ENCODE measurements around the gene YWHAG. TPM values are rescaled to one million over a fixed set of nuclear protein-coding genes. Genes with fewer than 3 reads are reported as not detected.
A peak's percentile ranks its signal among the peaks of the same experiment; 100 is the strongest.
"Not testable (repeated sequence)": the region's sequence is repeated elsewhere in the genome, so short reads cannot be mapped to it uniquely, and the experiment has no call there.

Gene YWHAG
- total RNA-seq, 2 experiments from 2014 or later, result 138 to 143 TPM

DNA sequence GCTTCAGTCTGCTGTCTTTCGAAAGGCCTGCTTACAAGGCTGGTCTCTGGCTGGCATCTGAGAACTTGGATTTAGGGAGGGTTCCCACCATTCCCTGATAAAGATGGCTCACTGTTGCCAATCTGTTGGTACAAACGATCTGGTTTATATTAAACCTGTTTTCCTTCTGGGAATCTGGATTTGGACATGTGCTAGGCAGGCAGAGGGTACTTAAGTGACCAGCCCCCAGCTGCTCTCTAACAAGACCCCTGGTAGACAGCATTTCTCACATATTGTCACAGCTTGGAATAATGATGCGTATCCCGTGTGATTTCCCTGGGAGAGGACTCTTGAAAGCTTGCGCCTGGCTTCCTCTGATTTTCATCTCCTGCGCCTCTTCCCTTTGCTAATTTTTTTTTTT lies 21.6 kb downstream of the YWHAG start:
- Mint-ChIP-seq H3K4me1 (ENCODE audit: low read depth) (peaks cover 56% of the 10 kb centered on the region), H3K36me3 (ENCODE audit: low read depth) (peaks cover 49% of the 10 kb centered on the region), H3K27me3 (no peaks in the 10 kb centered on the region), H3K27ac (no peak overlapping the region), H3K9me3 (no peaks in the 10 kb centered on the region), H3K4me3 (no peak overlapping the region)
- ATAC-seq (no peak), DNase-seq (no peak)
- TF ChIP-seq, protein P1, sequence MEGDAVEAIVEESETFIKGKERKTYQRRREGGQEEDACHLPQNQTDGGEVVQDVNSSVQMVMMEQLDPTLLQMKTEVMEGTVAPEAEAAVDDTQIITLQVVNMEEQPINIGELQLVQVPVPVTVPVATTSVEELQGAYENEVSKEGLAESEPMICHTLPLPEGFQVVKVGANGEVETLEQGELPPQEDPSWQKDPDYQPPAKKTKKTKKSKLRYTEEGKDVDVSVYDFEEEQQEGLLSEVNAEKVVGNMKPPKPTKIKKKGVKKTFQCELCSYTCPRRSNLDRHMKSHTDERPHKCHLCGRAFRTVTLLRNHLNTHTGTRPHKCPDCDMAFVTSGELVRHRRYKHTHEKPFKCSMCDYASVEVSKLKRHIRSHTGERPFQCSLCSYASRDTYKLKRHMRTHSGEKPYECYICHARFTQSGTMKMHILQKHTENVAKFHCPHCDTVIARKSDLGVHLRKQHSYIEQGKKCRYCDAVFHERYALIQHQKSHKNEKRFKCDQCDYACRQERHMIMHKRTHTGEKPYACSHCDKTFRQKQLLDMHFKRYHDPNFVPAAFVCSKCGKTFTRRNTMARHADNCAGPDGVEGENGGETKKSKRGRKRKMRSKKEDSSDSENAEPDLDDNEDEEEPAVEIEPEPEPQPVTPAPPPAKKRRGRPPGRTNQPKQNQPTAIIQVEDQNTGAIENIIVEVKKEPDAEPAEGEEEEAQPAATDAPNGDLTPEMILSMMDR (IDR thresholded peaks at IDR 0.05), result no peak
- intact Hi-C loops (cut with micrococcal nuclease), result no loop called here
- ChIA-PET CTCF (interaction anchor here (1.0 kb wide), 1 partner anchor 10 kb away, joined by 3 read pairs; no protein-coding TSS in a partner anchor), POLR2A (interaction anchor here (0.6 kb wide), 1 partner anchor 83 kb away, joined by 3 read pairs; no protein-coding TSS in a partner anchor)

DNA sequence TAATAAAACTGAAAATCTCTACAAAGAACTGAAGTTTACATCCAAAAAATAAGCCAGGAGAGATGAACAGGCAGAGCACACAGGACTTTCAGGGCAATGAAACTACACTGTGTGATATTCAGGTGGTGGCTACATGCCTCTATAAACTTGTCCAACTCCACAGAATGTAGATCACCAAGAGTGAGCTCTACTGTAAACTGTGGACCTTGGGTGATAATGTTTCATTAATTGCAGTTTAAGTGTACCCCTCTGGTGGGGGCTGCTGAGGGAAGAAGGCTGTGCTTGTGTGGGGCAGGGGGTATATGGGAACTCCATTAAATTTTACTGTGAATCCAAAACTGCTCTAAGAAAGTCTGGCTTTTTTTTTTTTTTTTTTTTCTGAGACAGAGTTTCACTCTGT lies 22.7 kb downstream of the YWHAG start:
- no peak for ATAC-seq
- TF ChIP-seq, protein P1 (IDR thresholded peaks at IDR 0.05), result no peak
- peaks cover 45% of the 10 kb centered on the region for H3K36me3 Mint-ChIP-seq (ENCODE audit: low read depth)
- H3K27ac Mint-ChIP-seq, result peak overlapping the region; percentile 55
- H3K27me3 Mint-ChIP-seq, result no peaks in the 10 kb centered on the region
- H3K4me1 Mint-ChIP-seq (ENCODE audit: low read depth), result peaks cover 52% of the 10 kb centered on the region
- intact Hi-C loops (cut with micrococcal nuclease), result no loop called here
- H3K9me3 Mint-ChIP-seq, result no peaks in the 10 kb centered on the region
- POLR2A ChIA-PET, result interaction anchor here (1.1 kb wide), 1 partner anchor 22 kb away, joined by 5 read pairs; no protein-coding TSS in a partner anchor
- CTCF ChIA-PET, result no interaction called here
- DNase-seq, result no peak
- H3K4me3 Mint-ChIP-seq, result no peak overlapping the region

DNA sequence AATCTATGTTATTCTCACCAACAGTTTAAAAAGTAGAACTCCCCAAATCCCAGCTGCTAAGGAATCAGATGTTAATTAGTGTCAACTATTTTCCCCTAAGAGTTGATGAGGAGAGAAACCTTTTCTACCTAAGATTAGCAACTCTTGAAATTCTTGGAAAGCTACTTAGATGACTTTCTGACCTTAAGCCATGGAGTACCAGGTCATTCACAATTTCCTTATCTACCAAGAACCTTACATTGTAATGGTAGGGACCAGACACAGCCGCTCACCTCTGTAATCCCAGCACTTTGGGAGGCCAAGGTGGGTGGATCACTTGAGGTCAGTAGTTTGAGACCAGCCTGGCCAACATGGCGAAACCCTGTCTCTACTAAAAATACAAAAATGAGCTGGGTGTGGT lies 23.4 kb downstream of the YWHAG start:
- ATAC-seq; H3K9me3 Mint-ChIP-seq; intact Hi-C loops (cut with micrococcal nuclease); H3K27me3 Mint-ChIP-seq; DNase-seq; H3K4me3 Mint-ChIP-seq; H3K27ac Mint-ChIP-seq: not testable (repeated sequence)
- CTCF ChIA-PET, result interaction anchor here (0.7 to 1.9 kb wide), 3 partner anchors 14 to 25 kb away, joined by 3 to 5 read pairs (median 4); no protein-coding TSS in a partner anchor
- POLR2A ChIA-PET, result interaction anchor here (0.7 to 1.1 kb wide), 4 partner anchors 10 to 155 kb away, joined by 3 to 5 read pairs (median 3); no protein-coding TSS in a partner anchor
- Mint-ChIP-seq H3K36me3 (ENCODE audit: low read depth) (peaks cover 42% of the 10 kb centered on the region), H3K4me1 (ENCODE audit: low read depth) (peaks cover 48% of the 10 kb centered on the region)

DNA sequence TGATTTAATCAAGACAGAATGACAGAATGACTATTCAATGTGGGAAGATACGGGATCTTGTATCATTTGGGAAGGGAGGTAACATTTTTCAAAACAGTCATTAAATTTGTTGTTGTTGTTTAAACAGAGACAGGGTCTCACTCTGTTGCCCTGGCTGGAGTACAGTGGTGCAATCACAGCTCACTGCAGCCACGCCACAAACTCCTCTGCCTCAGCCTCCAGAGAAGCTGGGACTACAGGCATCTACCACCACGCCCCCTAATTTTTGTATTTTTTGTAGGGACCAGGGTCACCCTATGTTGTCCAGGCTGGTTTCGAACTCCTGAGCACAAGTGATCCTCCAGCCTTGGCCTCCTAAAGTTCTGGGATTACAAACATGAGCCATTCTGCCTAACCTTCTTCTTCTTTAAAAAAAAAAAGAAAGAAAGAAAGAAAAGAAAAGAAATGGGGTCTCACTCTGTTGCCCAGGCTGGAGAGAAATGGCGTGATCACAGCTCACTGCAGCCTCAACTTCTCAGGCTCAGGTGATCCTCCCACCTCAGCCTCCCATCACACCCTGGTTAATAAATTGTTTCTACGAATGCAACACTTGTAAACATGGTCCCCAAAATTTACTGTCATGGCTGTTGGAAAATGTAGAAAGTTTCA lies 24.3 kb downstream of the YWHAG start:
- DNase-seq (no peak), ATAC-seq (no peak)
- Mint-ChIP-seq H3K27me3 (no peaks in the 10 kb centered on the region), H3K4me3 (no peak overlapping the region), H3K4me1 (ENCODE audit: low read depth) (peaks cover 44% of the 10 kb centered on the region), H3K36me3 (ENCODE audit: low read depth) (peaks cover 40% of the 10 kb centered on the region), H3K27ac (no peak overlapping the region), H3K9me3 (no peaks in the 10 kb centered on the region)
- ChIA-PET CTCF (interaction anchor here (0.8 to 1.9 kb wide), 3 partner anchors 21 to 27 kb away, joined by 3 to 5 read pairs (median 4); no protein-coding TSS in a partner anchor), POLR2A (interaction anchor here (0.7 to 1.4 kb wide), 5 partner anchors 9 to 154 kb away, joined by 3 to 8 read pairs (median 4); no protein-coding TSS in a partner anchor)
- intact Hi-C loops (cut with micrococcal nuclease), result no loop called here
- TF ChIP-seq, protein P1 (IDR thresholded peaks at IDR 0.05), result no peak

DNA sequence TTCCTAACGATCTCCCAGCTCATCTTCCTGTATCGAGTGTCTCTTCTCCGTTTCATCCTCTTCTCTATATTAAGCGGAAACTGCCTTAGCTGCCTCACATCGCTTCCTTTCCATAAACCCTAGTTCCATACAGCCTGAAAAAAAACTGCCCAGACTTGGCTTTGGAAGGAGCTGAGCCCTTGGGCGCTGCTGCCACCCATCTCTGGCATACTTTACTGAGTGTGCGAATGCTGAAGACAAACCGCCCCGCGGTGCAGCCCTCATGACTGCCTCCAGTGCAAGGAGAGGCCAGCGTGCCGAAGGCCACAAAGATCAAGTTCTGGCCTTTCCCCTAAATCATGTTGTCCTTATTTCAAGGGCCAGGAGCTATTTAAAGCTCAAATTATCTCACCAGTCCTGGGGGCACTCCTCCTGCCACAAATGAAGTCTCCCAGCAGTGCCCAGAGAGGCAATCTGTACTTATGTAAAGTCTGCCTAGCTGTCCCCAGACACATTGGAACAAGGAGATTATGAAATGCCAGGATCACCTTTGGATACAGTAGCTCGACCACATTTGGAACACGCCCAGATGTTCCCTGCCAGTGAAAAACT lies 25.2 kb downstream of the YWHAG start:
- ATAC-seq, result no peak
- no peaks in the 10 kb centered on the region for H3K9me3 Mint-ChIP-seq
- ChIA-PET POLR2A (interaction anchor here (1.2 to 1.4 kb wide), 3 partner anchors 9 to 15 kb away, joined by 4 to 8 read pairs (median 6); no protein-coding TSS in a partner anchor), CTCF (interaction anchor here (0.8 to 1.9 kb wide), 2 partner anchors 20 to 26 kb away, joined by 3 to 5 read pairs; no protein-coding TSS in a partner anchor)
- peaks cover 46% of the 10 kb centered on the region for H3K4me1 Mint-ChIP-seq (ENCODE audit: low read depth)
- no peak for DNase-seq
- H3K27me3 Mint-ChIP-seq, result no peaks in the 10 kb centered on the region
- H3K4me3 Mint-ChIP-seq, result no peak overlapping the region
- no peak overlapping the region for H3K27ac Mint-ChIP-seq
- TF ChIP-seq, protein P1 (IDR thresholded peaks at IDR 0.05), result no peak
- intact Hi-C loops (cut with micrococcal nuclease), result no loop called here
- H3K36me3 Mint-ChIP-seq (ENCODE audit: low read depth), result peaks cover 46% of the 10 kb centered on the region

All from activated CD8-positive, alpha-beta T cell treated with anti-CD3 and anti-CD28 coated beads for 36 hours (primary cell).